22Rv1 (cell line): ENCODE measurements around the gene MTRFR.

Experiments
- H3K27ac ChIP-seq: fragments of 450-650 bp; 2 replicates; pipeline ENCODE4 v1.5.1; 2017
- CTCF ChIP-seq: fragments of 450-650 bp; IDR thresholded peaks from 2 replicates; pipeline ENCODE4 v1.5.1; 2017; ENCODE audit warnings: mild to moderate bottlenecking
- ZFX ChIP-seq: fragments of 450-650 bp; IDR thresholded peaks from 2 replicates; pipeline ENCODE4 v1.6.1; 2017; ENCODE audit warnings: antibody characterized with exemption, borderline replicate concordance

Gene MTRFR

GRCh38 chr12:123267991-123268843 lies 35.0 kb downstream of the MTRFR start:
- H3K27ac ChIP-seq, result peak overlapping the region; percentile 7; the same call in 1 of the 2 replicates
- no peak for TF ChIP-seq ZFX
- no peak for TF ChIP-seq CTCF

- no peak overlapping the region for H3K27ac ChIP-seq
- TF ChIP-seq ZFX (no peak), CTCF (no peak)
Measured at GRCh38 chr12:123268850-123269249, 35.6 kb downstream of the MTRFR start.

GRCh38 chr12:123269395-123269892 lies 36.2 kb downstream of the MTRFR start:
- peak overlapping the region; percentile 93; the same call in 1 of the 2 replicates for H3K27ac ChIP-seq
- no peak for TF ChIP-seq CTCF
- no peak for TF ChIP-seq ZFX

GRCh38 chr12:123269896-123270213 lies 36.6 kb downstream of the MTRFR start:
- no peak for TF ChIP-seq ZFX
- no peak for TF ChIP-seq CTCF
- H3K27ac ChIP-seq, result peak overlapping the region; percentile 93

- no peak for TF ChIP-seq CTCF
- no peak for TF ChIP-seq ZFX
- H3K27ac ChIP-seq, result peak overlapping the region; percentile 93
Measured at GRCh38 chr12:123270214-123271000, 37.2 kb downstream of the MTRFR start.

GRCh38 chr12:123271001-123271668 lies 37.9 kb downstream of the MTRFR start:
- H3K27ac ChIP-seq, result peak overlapping the region; percentile 93
- TF ChIP-seq CTCF, result peak; percentile 98
- no peak for TF ChIP-seq ZFX
